Sigmoid colon (tissue), 4 donors: Measurements from ENCODE around the gene IL1R2.

Experiments used
- CTCF ChIP-seq, 4 experiments: fragments of 450-650 bp in 3 of 4; fragments of 200-600 bp in 1 of 4; IDR thresholded peaks; one replicate each; pipeline ENCODE4 v1.5.1; 2016 to 2019; ENCODE audit warnings: antibody characterized with exemption in 4 of 4, mild to moderate bottlenecking in 3 of 4, moderate library complexity in 2 of 4
- EP300 ChIP-seq, 4 donors: sonication (generic); formaldehyde crosslinking; IDR thresholded peaks; one replicate each; pipeline ENCODE4 v1.6.1; 2017; ENCODE audit warnings: antibody characterized with exemption in 4 of 4
- POLR2A ChIP-seq, 2 donors: fragments of 450-650 bp; IDR thresholded peaks; one replicate each; pipeline ENCODE4 v1.6.1; 2016; ENCODE audit warnings: antibody characterized with exemption in 2 of 2, mild to moderate bottlenecking in 2 of 2, moderate library complexity in 2 of 2
- POLR2AphosphoS5 ChIP-seq, 4 donors: sonication (generic); formaldehyde crosslinking; IDR thresholded peaks; one replicate each; pipeline ENCODE4 v1.6.1; 2017; ENCODE audit warnings: antibody characterized with exemption in 4 of 4

GRCh38 chr2:102025016-102025501 is 33.3 kb downstream of the IL1R2 start:
- no peak for TF ChIP-seq CTCF (IDR thresholded peaks at IDR 0.05)
- no peak for TF ChIP-seq POLR2A (IDR thresholded peaks at IDR 0.05)
- TF ChIP-seq POLR2AphosphoS5 (IDR thresholded peaks at IDR 0.05), result no peak
- TF ChIP-seq EP300 (IDR thresholded peaks at IDR 0.05), result no peak
